Neural crest cell (in vitro differentiated cells): Measurements from ENCODE around the gene ACKR3. TPM values are rescaled to one million over a fixed set of nuclear protein-coding genes. Genes with fewer than 3 reads are reported as not detected.

Source experiments
- DNase-seq: peaks from one replicate; pipeline ENCODE4 v3.0.0; 2021; ENCODE audit warnings: low read depth, mixed read lengths, low spot score
- H3K27ac Mint-ChIP-seq: one replicate; pipeline ENCODE4 v1.8.0; 2021; ENCODE audit warnings: mild to moderate bottlenecking, mixed read lengths; ENCODE audit not compliant: unreplicated experiment
- H3K27me3 Mint-ChIP-seq: 2 replicates; pipeline ENCODE4 v1.8.0; 2021; ENCODE audit warnings: low read depth, mild to moderate bottlenecking, mixed read lengths
- H3K36me3 Mint-ChIP-seq: 2 replicates; pipeline ENCODE4 v1.8.0; 2021; ENCODE audit warnings: low read depth, mild to moderate bottlenecking, mixed read lengths
- H3K4me1 Mint-ChIP-seq: 2 replicates; pipeline ENCODE4 v1.8.0; 2021; ENCODE audit warnings: mixed read lengths
- H3K4me3 Mint-ChIP-seq: one replicate; pipeline ENCODE4 v1.8.0; 2021; ENCODE audit warnings: mild to moderate bottlenecking, mixed read lengths
- H3K9me3 Mint-ChIP-seq: 2 replicates; pipeline ENCODE4 v1.8.0; 2021; ENCODE audit warnings: mixed read lengths
- CTCF ChIP-seq: fragments of 200-600 bp; sonication (generic); conservative IDR thresholded peaks from 2 replicates; pipeline ENCODE4 v1.5.0; 2021; ENCODE audit warnings: antibody characterized with exemption, mild to moderate bottlenecking
- total RNA-seq: library from RNA; stranded (reverse); gene quantifications from 2 replicates; pipeline ENCODE4 v1.2.1, GENCODE V29; 2021

ACKR3 gene
- total RNA-seq, 1 donor from 2014 or later: 24.5 TPM

- Mint-ChIP-seq H3K27ac (no peak overlapping the region), H3K36me3 (peaks cover 3% of the 10 kb centered on the region), H3K4me1 (peaks cover 73% of the 10 kb centered on the region)
Observed at GRCh38 chr2:236568922-236569572, 578 bp upstream of the ACKR3 start.

GRCh38 chr2:236570081-236570868 is 650 bp downstream of the ACKR3 start:
- H3K4me3 Mint-ChIP-seq: peak overlapping the region; percentile 88
- peak overlapping the region; percentile 38 for H3K27ac Mint-ChIP-seq
- H3K36me3 Mint-ChIP-seq: peaks cover 3% of the 10 kb centered on the region
- peaks cover 35% of the 10 kb centered on the region for H3K27me3 Mint-ChIP-seq
- H3K4me1 Mint-ChIP-seq: peaks cover 81% of the 10 kb centered on the region
- no peak for TF ChIP-seq CTCF
- DNase-seq: no peak
- no peaks in the 10 kb centered on the region for H3K9me3 Mint-ChIP-seq

More at GRCh38 chr2:236568922-236569572, 578 bp upstream of the ACKR3 start:
- Mint-ChIP-seq H3K27me3 (peaks cover 38% of the 10 kb centered on the region), H3K9me3 (no peaks in the 10 kb centered on the region), H3K4me3 (peak overlapping the region; percentile 88)
- TF ChIP-seq CTCF: no peak
- no peak for DNase-seq

- H3K4me3 Mint-ChIP-seq: peak overlapping the region; percentile 88
- no peak for TF ChIP-seq CTCF
- H3K27ac Mint-ChIP-seq: peak overlapping the region; percentile 74
- no peaks in the 10 kb centered on the region for H3K9me3 Mint-ChIP-seq
- H3K36me3 Mint-ChIP-seq: peaks cover 3% of the 10 kb centered on the region
- no peak for DNase-seq
- H3K27me3 Mint-ChIP-seq: peaks cover 27% of the 10 kb centered on the region
- peaks cover 89% of the 10 kb centered on the region for H3K4me1 Mint-ChIP-seq
Observed at GRCh38 chr2:236571145-236571544, 1.5 kb downstream of the ACKR3 start.

- H3K4me3 Mint-ChIP-seq: peak overlapping the region; percentile 88
- peaks cover 3% of the 10 kb centered on the region for H3K36me3 Mint-ChIP-seq
- peak overlapping the region; percentile 77 for H3K27ac Mint-ChIP-seq
- no peak for DNase-seq
- no peaks in the 10 kb centered on the region for H3K9me3 Mint-ChIP-seq
- peaks cover 14% of the 10 kb centered on the region for H3K27me3 Mint-ChIP-seq
- TF ChIP-seq CTCF: no peak
- H3K4me1 Mint-ChIP-seq: peaks cover 92% of the 10 kb centered on the region
Observed at GRCh38 chr2:236572482-236572881, 2.9 kb downstream of the ACKR3 start.

- Mint-ChIP-seq H3K4me1 (peaks cover 94% of the 10 kb centered on the region), H3K36me3 (peaks cover 7% of the 10 kb centered on the region), H3K27ac (no peak overlapping the region), H3K9me3 (no peaks in the 10 kb centered on the region), H3K27me3 (peaks cover 10% of the 10 kb centered on the region), H3K4me3 (peak overlapping the region; percentile 88)
- DNase-seq: no peak
- TF ChIP-seq CTCF: no peak
Observed at GRCh38 chr2:236573066-236573929, 3.7 kb downstream of the ACKR3 start.
